ENCODE results near the gene RB1. TPM values are rescaled to one million over a fixed set of nuclear protein-coding genes. Genes with fewer than 3 reads are reported as not detected.
A peak's percentile ranks its signal among the peaks of the same experiment; 100 is the strongest.

RB1 gene
- polyA plus RNA-seq, 2 of the 4 experiments (the other 2 are of a cell fraction) = 17.7 to 22.2 TPM

- no peak for TF ChIP-seq REST (IDR thresholded peaks at IDR 0.05)
Observed at GRCh38 chr13:48266150-48266549, 37.4 kb upstream of the RB1 start (continued).

- DNase-seq (ENCODE audit: low read depth in 1 of 2, low spot score in 1 of 2) (no peak), ATAC-seq (no peak), FAIRE-seq (no peak)
- no peaks in the 10 kb centered on the region for H3K9me3 ChIP-seq
- TF ChIP-seq FOSL2 (IDR thresholded peaks at IDR 0.05) (no peak), FOSL2 (CRISPR knock-in tag; IDR thresholded peaks at IDR 0.05) (no peak), HES2 (IDR thresholded peaks at IDR 0.05) (no peak), EHF (CRISPR knock-in tag; IDR thresholded peaks at IDR 0.05) (no peak), MYC (IDR thresholded peaks at IDR 0.05; ENCODE audit: borderline replicate concordance, low read length) (no peak), KDM1A (IDR thresholded peaks at IDR 0.05; ENCODE audit: low read depth) (no peak), ZC3H11A (IDR thresholded peaks at IDR 0.05) (no peak), RFX5 (IDR thresholded peaks at IDR 0.05) (no peak), CBX2 (IDR thresholded peaks at IDR 0.05; ENCODE audit: borderline replicate concordance, low read depth) (no peak), RARB (CRISPR knock-in tag; IDR thresholded peaks at IDR 0.05) (no peak), ATOH8 (CRISPR knock-in tag; IDR thresholded peaks at IDR 0.05; ENCODE audit: low read depth) (no peak), MAZ (IDR thresholded peaks at IDR 0.05; ENCODE audit: borderline replicate concordance, low read depth, low read length) (no peak), TP53 (CRISPR knock-in tag; IDR thresholded peaks at IDR 0.05) (no peak), CHD4 (IDR thresholded peaks at IDR 0.05; ENCODE audit: borderline replicate concordance) (no peak), HOXB13 (CRISPR knock-in tag; IDR thresholded peaks at IDR 0.05; ENCODE audit: low read depth) (no peak), PBX3 (IDR thresholded peaks at IDR 0.05) (no peak)
- CTCF ChIA-PET = no interaction called here
- no peak overlapping the region for H3K4me3 ChIP-seq
- POLR2A ChIA-PET = no interaction called here
- H3K4me1 ChIP-seq = peaks cover 4% of the 10 kb centered on the region; the same call in 2 of the 3 replicates
- WGBS (ENCODE audit: missing lambda C conversion rate) = 92% methylated on average over 2 of the region's 2 CpGs
- no peak overlapping the region for H3K27ac ChIP-seq
- H3K4me2 ChIP-seq = no peak overlapping the region
Observed at GRCh38 chr13:48266701-48267639, 36.6 kb upstream of the RB1 start.

- Histone ChIP-seq H3K4me3 (no peak overlapping the region), H3K27ac (peak overlapping the region in 1 of 2 experiments; percentile 12; a peak in 1 of 6 replicates), H3K4me2 (no peak overlapping the region), H3K4me1 (peaks cover 4% of the 10 kb centered on the region; the same call in 2 of the 3 replicates), H3K9me3 (no peaks in the 10 kb centered on the region)
- DNase-seq (ENCODE audit: low read depth in 1 of 2, low spot score in 1 of 2) = no peak
- no peak for TF ChIP-seq ELK1 (IDR thresholded peaks at IDR 0.05; ENCODE audit: low read depth, low read length)
- TF ChIP-seq NFE2L2 (conservative IDR thresholded peaks at IDR 0.05; ENCODE audit: low read length) = peak; percentile 88
- peak; percentile 69 for TF ChIP-seq MAFK (IDR thresholded peaks at IDR 0.05; ENCODE audit: partially characterized antibody)
- no peak for ATAC-seq
- 85% methylated on average over 4 of the region's 4 CpGs for WGBS (ENCODE audit: missing lambda C conversion rate)
- FAIRE-seq = no peak
- ChIA-PET POLR2A (no interaction called here), CTCF (interaction anchor here (0.6 kb wide), 1 partner anchor 151 kb away, joined by 3 read pairs; no protein-coding TSS in a partner anchor)
Observed at GRCh38 chr13:48268019-48268418, 35.5 kb upstream of the RB1 start.

All from A549 (cell line).